HEK293 (cell line): ENCODE data around the gene RING1.

ENCODE experiments used
- CTCF ChIA-PET: fragments of 350-600 bp; formaldehyde crosslinking; extraction: SDS; loops from one replicate; lab custom pipeline; 2021; ENCODE audit warnings: antibody characterized with exemption; lab: Yijun Ruan, JAX
- POLR2A ChIA-PET: fragments of 300-600 bp; formaldehyde crosslinking; extraction: SDS; loops from one replicate; lab custom pipeline; 2020; ENCODE audit warnings: antibody characterized with exemption, inconsistent platforms; lab: Yijun Ruan, JAX
- H3K27ac ChIP-seq: fragments of 200-500 bp; sonication (Bioruptor generic); 2 replicates; pipeline ENCODE4 v1.5.1; 2014; ENCODE audit warnings: low read depth, low read length, control low read depth, inconsistent platforms; ENCODE audit errors: extremely low read depth
- H3K36me3 ChIP-seq, 2 experiments: fragments of 200-500 bp in 1 of 2; sonication (Bioruptor generic) in 1 of 2; 1 replicate in 1 of 2; 2 replicates in 1 of 2; pipeline ENCODE4 v1.5.1; 2014 to 2017; ENCODE audit warnings: inconsistent platforms in 2 of 2, low read length in 2 of 2; ENCODE audit not compliant: control insufficient read depth in 2 of 2, insufficient read depth in 1 of 2
- H3K4me1 ChIP-seq: fragments of 200-500 bp; sonication (Bioruptor generic); 2 replicates; pipeline ENCODE4 v1.5.1; 2014; ENCODE audit warnings: mild to moderate bottlenecking, low read length, inconsistent platforms; ENCODE audit not compliant: control insufficient read depth, insufficient read depth
- H3K4me3 ChIP-seq: 2 replicates; pipeline ENCODE4 v1.5.1; 2011; ENCODE audit warnings: low read depth, mild to moderate bottlenecking, control low read depth, low read length, moderate library complexity
- H3K9me3 ChIP-seq: fragments of 200-500 bp; sonication (Bioruptor generic); 2 replicates; pipeline ENCODE4 v1.5.1; 2014; ENCODE audit warnings: low read depth, low read length, inconsistent platforms; ENCODE audit not compliant: control insufficient read depth, insufficient read depth
- FEZF1 ChIP-seq: fragments of 450-650 bp; formaldehyde crosslinking; IDR thresholded peaks from 2 replicates; pipeline ENCODE4 v1.5.1; 2016; ENCODE audit warnings: missing biosample characterization, missing genetic modification characterization
- KLF9 ChIP-seq: fragments of 450-650 bp; formaldehyde crosslinking; IDR thresholded peaks from 2 replicates; pipeline ENCODE4 v1.5.1; 2016; ENCODE audit warnings: missing biosample characterization, missing genetic modification characterization, low read depth
- ZNF221 ChIP-seq: fragments of 450-650 bp; formaldehyde crosslinking; IDR thresholded peaks from 2 replicates; pipeline ENCODE4 v1.5.1; 2017; ENCODE audit warnings: missing biosample characterization, missing genetic modification characterization, borderline replicate concordance
- ZNF266 ChIP-seq: fragments of 450-650 bp; formaldehyde crosslinking; IDR thresholded peaks from 2 replicates; pipeline ENCODE4 v1.5.1; 2016; ENCODE audit warnings: missing biosample characterization, missing genetic modification characterization, low read depth
- ZNF37A ChIP-seq: fragments of 450-650 bp; IDR thresholded peaks from 2 replicates; pipeline ENCODE4 v1.5.1; 2018; ENCODE audit warnings: missing biosample characterization, missing genetic modification characterization
- ZNF600 ChIP-seq: fragments of 450-650 bp; formaldehyde crosslinking; IDR thresholded peaks from 2 replicates; pipeline ENCODE4 v1.5.1; 2016; ENCODE audit warnings: missing biosample characterization, missing genetic modification characterization
- ZNF677 ChIP-seq: fragments of 450-650 bp; IDR thresholded peaks from 2 replicates; pipeline ENCODE4 v1.5.0; 2018; ENCODE audit warnings: missing biosample characterization, mild to moderate bottlenecking, missing genetic modification characterization, moderate library complexity
- ZNF707 ChIP-seq: fragments of 450-650 bp; formaldehyde crosslinking; IDR thresholded peaks from 2 replicates; pipeline ENCODE4 v1.5.1; 2016; ENCODE audit warnings: missing biosample characterization, missing genetic modification characterization
- TF ChIP-seq, protein P1 (sequence below): fragments of 450-650 bp; formaldehyde crosslinking; IDR thresholded peaks from 2 replicates; pipeline ENCODE4 v1.5.1; 2016; ENCODE audit warnings: missing biosample characterization, missing genetic modification characterization
- TF ChIP-seq, protein P2 (sequence below): fragments of 450-650 bp; formaldehyde crosslinking; optimal IDR thresholded peaks from 2 replicates; pipeline ENCODE3; 2016; ENCODE audit warnings: missing biosample characterization, mild to moderate bottlenecking, missing genetic modification characterization
- TF ChIP-seq, protein P3 (sequence below): fragments of 450-650 bp; formaldehyde crosslinking; IDR thresholded peaks from 2 replicates; pipeline ENCODE4 v1.5.1; 2016; ENCODE audit warnings: missing biosample characterization, missing genetic modification characterization, borderline replicate concordance
- TF ChIP-seq, protein P4 (sequence below): fragments of 450-650 bp; formaldehyde crosslinking; conservative IDR thresholded peaks from 2 replicates; pipeline ENCODE4 v1.5.1; 2016; ENCODE audit warnings: low read depth, missing biosample characterization, missing genetic modification characterization
- TF ChIP-seq, protein P5 (sequence below): fragments of 450-650 bp; formaldehyde crosslinking; IDR thresholded peaks from 2 replicates; pipeline ENCODE4 v1.5.1; 2016; ENCODE audit warnings: missing biosample characterization, missing genetic modification characterization
- TF ChIP-seq, protein P6 (sequence below): fragments of 450-650 bp; formaldehyde crosslinking; IDR thresholded peaks from 2 replicates; pipeline ENCODE4 v1.5.1; 2016; ENCODE audit warnings: missing biosample characterization, missing genetic modification characterization
- TF ChIP-seq, protein P7 (sequence below): fragments of 450-650 bp; formaldehyde crosslinking; IDR thresholded peaks from 2 replicates; pipeline ENCODE4; 2016; ENCODE audit warnings: missing biosample characterization, missing genetic modification characterization

Gene RING1

DNA sequence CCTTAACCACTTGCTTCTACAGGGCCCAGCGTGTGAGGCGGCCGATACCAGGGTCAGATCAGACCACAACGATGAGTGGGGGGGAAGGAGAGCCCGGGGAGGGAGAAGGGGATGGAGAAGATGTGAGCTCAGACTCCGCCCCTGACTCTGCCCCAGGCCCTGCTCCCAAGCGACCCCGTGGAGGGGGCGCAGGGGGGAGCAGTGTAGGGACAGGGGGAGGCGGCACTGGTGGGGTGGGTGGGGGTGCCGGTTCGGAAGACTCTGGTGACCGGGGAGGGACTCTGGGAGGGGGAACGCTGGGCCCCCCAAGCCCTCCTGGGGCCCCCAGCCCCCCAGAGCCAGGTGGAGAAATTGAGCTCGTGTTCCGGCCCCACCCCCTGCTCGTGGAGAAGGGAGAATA is 2.8 kb downstream of the RING1 start (continued):
- TF ChIP-seq, protein P1, sequence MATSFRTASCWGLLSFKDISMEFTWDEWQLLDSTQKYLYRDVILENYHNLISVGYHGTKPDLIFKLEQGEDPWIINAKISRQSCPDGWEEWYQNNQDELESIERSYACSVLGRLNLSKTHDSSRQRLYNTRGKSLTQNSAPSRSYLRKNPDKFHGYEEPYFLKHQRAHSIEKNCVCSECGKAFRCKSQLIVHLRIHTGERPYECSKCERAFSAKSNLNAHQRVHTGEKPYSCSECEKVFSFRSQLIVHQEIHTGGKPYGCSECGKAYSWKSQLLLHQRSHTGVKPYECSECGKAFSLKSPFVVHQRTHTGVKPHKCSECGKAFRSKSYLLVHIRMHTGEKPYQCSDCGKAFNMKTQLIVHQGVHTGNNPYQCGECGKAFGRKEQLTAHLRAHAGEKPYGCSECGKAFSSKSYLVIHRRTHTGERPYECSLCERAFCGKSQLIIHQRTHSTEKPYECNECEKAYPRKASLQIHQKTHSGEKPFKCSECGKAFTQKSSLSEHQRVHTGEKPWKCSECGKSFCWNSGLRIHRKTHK (tag by site-specific recombination) = no peak
- TF ChIP-seq, protein P2, sequence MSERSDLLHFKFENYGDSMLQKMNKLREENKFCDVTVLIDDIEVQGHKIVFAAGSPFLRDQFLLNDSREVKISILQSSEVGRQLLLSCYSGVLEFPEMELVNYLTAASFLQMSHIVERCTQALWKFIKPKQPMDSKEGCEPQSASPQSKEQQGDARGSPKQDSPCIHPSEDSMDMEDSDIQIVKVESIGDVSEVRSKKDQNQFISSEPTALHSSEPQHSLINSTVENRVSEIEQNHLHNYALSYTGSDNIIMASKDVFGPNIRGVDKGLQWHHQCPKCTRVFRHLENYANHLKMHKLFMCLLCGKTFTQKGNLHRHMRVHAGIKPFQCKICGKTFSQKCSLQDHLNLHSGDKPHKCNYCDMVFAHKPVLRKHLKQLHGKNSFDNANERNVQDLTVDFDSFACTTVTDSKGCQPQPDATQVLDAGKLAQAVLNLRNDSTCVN (tag by site-specific recombination) = no peak
- TF ChIP-seq, protein P3, sequence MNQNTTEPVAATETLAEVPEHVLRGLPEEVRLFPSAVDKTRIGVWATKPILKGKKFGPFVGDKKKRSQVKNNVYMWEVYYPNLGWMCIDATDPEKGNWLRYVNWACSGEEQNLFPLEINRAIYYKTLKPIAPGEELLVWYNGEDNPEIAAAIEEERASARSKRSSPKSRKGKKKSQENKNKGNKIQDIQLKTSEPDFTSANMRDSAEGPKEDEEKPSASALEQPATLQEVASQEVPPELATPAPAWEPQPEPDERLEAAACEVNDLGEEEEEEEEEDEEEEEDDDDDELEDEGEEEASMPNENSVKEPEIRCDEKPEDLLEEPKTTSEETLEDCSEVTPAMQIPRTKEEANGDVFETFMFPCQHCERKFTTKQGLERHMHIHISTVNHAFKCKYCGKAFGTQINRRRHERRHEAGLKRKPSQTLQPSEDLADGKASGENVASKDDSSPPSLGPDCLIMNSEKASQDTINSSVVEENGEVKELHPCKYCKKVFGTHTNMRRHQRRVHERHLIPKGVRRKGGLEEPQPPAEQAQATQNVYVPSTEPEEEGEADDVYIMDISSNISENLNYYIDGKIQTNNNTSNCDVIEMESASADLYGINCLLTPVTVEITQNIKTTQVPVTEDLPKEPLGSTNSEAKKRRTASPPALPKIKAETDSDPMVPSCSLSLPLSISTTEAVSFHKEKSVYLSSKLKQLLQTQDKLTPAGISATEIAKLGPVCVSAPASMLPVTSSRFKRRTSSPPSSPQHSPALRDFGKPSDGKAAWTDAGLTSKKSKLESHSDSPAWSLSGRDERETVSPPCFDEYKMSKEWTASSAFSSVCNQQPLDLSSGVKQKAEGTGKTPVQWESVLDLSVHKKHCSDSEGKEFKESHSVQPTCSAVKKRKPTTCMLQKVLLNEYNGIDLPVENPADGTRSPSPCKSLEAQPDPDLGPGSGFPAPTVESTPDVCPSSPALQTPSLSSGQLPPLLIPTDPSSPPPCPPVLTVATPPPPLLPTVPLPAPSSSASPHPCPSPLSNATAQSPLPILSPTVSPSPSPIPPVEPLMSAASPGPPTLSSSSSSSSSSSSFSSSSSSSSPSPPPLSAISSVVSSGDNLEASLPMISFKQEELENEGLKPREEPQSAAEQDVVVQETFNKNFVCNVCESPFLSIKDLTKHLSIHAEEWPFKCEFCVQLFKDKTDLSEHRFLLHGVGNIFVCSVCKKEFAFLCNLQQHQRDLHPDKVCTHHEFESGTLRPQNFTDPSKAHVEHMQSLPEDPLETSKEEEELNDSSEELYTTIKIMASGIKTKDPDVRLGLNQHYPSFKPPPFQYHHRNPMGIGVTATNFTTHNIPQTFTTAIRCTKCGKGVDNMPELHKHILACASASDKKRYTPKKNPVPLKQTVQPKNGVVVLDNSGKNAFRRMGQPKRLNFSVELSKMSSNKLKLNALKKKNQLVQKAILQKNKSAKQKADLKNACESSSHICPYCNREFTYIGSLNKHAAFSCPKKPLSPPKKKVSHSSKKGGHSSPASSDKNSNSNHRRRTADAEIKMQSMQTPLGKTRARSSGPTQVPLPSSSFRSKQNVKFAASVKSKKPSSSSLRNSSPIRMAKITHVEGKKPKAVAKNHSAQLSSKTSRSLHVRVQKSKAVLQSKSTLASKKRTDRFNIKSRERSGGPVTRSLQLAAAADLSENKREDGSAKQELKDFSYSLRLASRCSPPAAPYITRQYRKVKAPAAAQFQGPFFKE = no peak
- TF ChIP-seq, protein P4, sequence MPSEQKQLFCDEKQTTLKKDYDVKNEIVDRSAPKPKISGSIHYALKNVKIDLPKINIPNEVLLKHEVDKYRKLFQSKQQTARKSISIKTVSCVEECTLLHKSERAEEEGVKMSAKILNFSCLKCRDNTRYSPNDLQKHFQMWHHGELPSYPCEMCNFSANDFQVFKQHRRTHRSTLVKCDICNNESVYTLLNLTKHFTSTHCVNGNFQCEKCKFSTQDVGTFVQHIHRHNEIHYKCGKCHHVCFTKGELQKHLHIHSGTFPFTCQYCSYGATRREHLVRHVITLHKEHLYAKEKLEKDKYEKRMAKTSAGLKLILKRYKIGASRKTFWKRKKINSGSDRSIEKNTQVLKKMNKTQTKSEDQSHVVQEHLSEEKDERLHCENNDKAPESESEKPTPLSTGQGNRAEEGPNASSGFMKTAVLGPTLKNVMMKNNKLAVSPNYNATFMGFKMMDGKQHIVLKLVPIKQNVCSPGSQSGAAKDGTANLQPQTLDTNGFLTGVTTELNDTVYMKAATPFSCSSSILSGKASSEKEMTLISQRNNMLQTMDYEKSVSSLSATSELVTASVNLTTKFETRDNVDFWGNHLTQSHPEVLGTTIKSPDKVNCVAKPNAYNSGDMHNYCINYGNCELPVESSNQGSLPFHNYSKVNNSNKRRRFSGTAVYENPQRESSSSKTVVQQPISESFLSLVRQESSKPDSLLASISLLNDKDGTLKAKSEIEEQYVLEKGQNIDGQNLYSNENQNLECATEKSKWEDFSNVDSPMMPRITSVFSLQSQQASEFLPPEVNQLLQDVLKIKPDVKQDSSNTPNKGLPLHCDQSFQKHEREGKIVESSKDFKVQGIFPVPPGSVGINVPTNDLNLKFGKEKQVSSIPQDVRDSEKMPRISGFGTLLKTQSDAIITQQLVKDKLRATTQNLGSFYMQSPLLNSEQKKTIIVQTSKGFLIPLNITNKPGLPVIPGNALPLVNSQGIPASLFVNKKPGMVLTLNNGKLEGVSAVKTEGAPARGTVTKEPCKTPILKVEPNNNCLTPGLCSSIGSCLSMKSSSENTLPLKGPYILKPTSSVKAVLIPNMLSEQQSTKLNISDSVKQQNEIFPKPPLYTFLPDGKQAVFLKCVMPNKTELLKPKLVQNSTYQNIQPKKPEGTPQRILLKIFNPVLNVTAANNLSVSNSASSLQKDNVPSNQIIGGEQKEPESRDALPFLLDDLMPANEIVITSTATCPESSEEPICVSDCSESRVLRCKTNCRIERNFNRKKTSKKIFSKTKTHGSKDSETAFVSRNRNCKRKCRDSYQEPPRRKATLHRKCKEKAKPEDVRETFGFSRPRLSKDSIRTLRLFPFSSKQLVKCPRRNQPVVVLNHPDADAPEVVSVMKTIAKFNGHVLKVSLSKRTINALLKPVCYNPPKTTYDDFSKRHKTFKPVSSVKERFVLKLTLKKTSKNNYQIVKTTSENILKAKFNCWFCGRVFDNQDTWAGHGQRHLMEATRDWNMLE = no peak
- no peak for TF ChIP-seq ZNF600 (tag by site-specific recombination)
- no peak for TF ChIP-seq ZNF677 (tag by site-specific recombination)
- no peak for TF ChIP-seq ZNF266 (tag by site-specific recombination)

DNA sequence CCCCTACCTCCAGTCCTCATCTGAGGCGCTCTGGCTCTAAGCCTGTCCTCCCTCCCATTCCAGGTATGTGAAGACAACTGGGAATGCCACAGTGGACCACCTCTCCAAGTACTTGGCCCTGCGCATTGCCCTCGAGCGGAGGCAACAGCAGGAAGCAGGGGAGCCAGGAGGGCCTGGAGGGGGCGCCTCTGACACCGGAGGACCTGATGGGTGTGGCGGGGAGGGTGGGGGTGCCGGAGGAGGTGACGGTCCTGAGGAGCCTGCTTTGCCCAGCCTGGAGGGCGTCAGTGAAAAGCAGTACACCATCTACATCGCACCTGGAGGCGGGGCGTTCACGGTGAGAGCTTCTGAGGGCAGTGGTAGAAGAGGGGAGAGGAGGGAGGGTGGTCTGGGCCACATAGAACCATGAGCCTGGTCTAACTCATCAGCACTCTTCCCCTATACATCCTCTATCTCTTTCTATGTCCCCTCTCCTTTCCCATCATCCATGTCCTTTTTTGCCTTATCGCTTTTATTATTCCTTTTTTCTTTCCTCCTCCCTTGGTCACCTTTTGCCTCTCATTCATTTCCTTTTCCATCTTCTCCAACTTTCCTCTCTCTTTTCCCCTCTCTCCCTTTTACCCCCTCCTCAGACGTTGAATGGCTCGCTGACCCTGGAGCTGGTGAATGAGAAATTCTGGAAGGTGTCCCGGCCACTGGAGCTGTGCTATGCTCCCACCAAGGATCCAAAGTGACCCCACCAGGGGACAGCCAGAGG is 3.5 kb downstream of the RING1 start:
- H3K4me1 ChIP-seq = peaks cover 11% of the 10 kb centered on the region
- peaks cover 11 to 26% of the 10 kb centered on the region in 2 experiments; a peak in 2 of 3 replicates for H3K36me3 ChIP-seq
- POLR2A ChIA-PET = interaction anchor here (0.9 to 2.0 kb wide), 4 partner anchors 15 to 65 kb away, joined by 3 to 10 read pairs (median 4); partner anchors contain the start of gene B3GALT4
- CTCF ChIA-PET = interaction anchor here (0.6 to 3.9 kb wide), 3 partner anchors 36 to 118 kb away, joined by 3 to 30 read pairs (median 5); no protein-coding TSS in a partner anchor
- H3K27ac ChIP-seq = no peak overlapping the region
- no peaks in the 10 kb centered on the region for H3K9me3 ChIP-seq
- H3K4me3 ChIP-seq = no peak overlapping the region
- TF ChIP-seq, protein P5, sequence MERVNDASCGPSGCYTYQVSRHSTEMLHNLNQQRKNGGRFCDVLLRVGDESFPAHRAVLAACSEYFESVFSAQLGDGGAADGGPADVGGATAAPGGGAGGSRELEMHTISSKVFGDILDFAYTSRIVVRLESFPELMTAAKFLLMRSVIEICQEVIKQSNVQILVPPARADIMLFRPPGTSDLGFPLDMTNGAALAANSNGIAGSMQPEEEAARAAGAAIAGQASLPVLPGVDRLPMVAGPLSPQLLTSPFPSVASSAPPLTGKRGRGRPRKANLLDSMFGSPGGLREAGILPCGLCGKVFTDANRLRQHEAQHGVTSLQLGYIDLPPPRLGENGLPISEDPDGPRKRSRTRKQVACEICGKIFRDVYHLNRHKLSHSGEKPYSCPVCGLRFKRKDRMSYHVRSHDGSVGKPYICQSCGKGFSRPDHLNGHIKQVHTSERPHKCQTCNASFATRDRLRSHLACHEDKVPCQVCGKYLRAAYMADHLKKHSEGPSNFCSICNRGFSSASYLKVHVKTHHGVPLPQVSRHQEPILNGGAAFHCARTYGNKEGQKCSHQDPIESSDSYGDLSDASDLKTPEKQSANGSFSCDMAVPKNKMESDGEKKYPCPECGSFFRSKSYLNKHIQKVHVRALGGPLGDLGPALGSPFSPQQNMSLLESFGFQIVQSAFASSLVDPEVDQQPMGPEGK (tag by site-specific recombination) = no peak
- TF ChIP-seq KLF9 (0 out of 2 replicates have a peak, but pooled peaks have one; percentile 19), ZNF221 (no peak), ZNF707 (tag by site-specific recombination) (no peak), ZNF37A (tag by site-specific recombination) (no peak), FEZF1 (tag by site-specific recombination) (no peak)
- TF ChIP-seq, protein P6, sequence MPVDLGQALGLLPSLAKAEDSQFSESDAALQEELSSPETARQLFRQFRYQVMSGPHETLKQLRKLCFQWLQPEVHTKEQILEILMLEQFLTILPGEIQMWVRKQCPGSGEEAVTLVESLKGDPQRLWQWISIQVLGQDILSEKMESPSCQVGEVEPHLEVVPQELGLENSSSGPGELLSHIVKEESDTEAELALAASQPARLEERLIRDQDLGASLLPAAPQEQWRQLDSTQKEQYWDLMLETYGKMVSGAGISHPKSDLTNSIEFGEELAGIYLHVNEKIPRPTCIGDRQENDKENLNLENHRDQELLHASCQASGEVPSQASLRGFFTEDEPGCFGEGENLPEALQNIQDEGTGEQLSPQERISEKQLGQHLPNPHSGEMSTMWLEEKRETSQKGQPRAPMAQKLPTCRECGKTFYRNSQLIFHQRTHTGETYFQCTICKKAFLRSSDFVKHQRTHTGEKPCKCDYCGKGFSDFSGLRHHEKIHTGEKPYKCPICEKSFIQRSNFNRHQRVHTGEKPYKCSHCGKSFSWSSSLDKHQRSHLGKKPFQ (tag by site-specific recombination) = no peak
- TF ChIP-seq, protein P7, sequence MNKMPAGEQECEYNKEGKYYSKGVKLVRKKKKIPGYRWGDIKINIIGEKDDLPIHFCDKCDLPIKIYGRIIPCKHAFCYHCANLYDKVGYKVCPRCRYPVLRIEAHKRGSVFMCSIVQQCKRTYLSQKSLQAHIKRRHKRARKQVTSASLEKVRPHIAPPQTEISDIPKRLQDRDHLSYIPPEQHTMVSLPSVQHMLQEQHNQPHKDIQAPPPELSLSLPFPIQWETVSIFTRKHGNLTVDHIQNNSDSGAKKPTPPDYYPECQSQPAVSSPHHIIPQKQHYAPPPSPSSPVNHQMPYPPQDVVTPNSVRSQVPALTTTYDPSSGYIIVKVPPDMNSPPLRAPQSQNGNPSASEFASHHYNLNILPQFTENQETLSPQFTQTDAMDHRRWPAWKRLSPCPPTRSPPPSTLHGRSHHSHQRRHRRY = no peak
